Heart left ventricle (tissue), 16 donors: Measurements from ENCODE around the gene TMEM119. TPM values are rescaled to one million over a fixed set of nuclear protein-coding genes. Genes with fewer than 3 reads are reported as not detected.

ENCODE experiments used
- ATAC-seq, 4 donors: fragments of 200-7000 bp; cut with Tn5 transposase; one replicate each; pipeline ENCODE4 v1.9.1; 2020 to 2022; ENCODE audit warnings: moderate library complexity in 4 of 4, mild to moderate bottlenecking in 3 of 4, moderate number of reproducible peaks in 1 of 4
- DNase-seq, 5 donors: peaks; one replicate each; pipeline ENCODE4 v3.0.0-alpha.2; 2020
- H3K27ac ChIP-seq, 12 donors: fragments of 200-600 bp; sonication (generic) in 4 of 12; one replicate each; pipeline versions ENCODE4 v1.5.0 to v1.8.0; 2016 to 2022; ENCODE audit warnings: mild to moderate bottlenecking in 2 of 12
- H3K27me3 ChIP-seq, 9 donors: fragments of 200-600 bp; sonication (generic) in 2 of 9; one replicate each; pipeline versions ENCODE4 v1.5.1 to v1.8.0; 2016 to 2022; ENCODE audit warnings: mild to moderate bottlenecking in 3 of 9
- H3K36me3 ChIP-seq, 9 donors: fragments of 200-600 bp; sonication (generic) in 2 of 9; one replicate each; pipeline versions ENCODE4 v1.5.0 to v1.8.0; 2018 to 2022; ENCODE audit warnings: mild to moderate bottlenecking in 2 of 9
- H3K4me1 ChIP-seq, 12 donors: fragments of 200-600 bp; sonication (generic) in 4 of 12; one replicate each; pipeline versions ENCODE4 v1.5.0 to v1.8.0; 2016 to 2022; ENCODE audit warnings: mild to moderate bottlenecking in 3 of 12
- H3K4me3 ChIP-seq, 12 donors: fragments of 200-600 bp; sonication (generic) in 4 of 12; one replicate each; pipeline versions ENCODE4 v1.5.0 to v1.8.0; 2017 to 2022; ENCODE audit warnings: mild to moderate bottlenecking in 9 of 12, moderate library complexity in 4 of 12
- H3K9me3 ChIP-seq, 12 donors: fragments of 200-600 bp; sonication (generic) in 4 of 12; one replicate each; pipeline versions ENCODE4 v1.5.0 to v1.8.0; 2016 to 2022; ENCODE audit warnings: mild to moderate bottlenecking in 1 of 12
- POLR2A ChIP-seq, 2 donors: fragments of 450-650 bp; IDR thresholded peaks; one replicate each; pipeline ENCODE4 v1.6.1; 2017; ENCODE audit warnings: antibody characterized with exemption in 2 of 2, mild to moderate bottlenecking in 2 of 2, moderate library complexity in 2 of 2
- WGBS, 4 donors: extraction: QIAGEN DNeasy Blood & Tissue Kit in 2 of 4; methylation state at CpG; one replicate each; pipeline versions ENCODE4 v1.1.5 to v1.1.7; 2013 to 2018; 5-methylcytosine and 5-hydroxymethylcytosine counted together
- intact Hi-C, 10 donors: fragments of 100-400 bp; cut with DNase I; formaldehyde crosslinking; loops; one replicate each; pipeline versions ENCODE4 v1.11.1 to v1.14.2; 2022
- polyA plus RNA-seq, 2 donors: library from polyadenylated mRNA; stranded (reverse); fragments of 200-250 nt; gene quantifications; one replicate each; pipeline ENCODE4 v1.2.3, GENCODE V29; 2013
- total RNA-seq, 9 donors: library from RNA; depleted of rRNA in 2 of 9; stranded (reverse); fragments of >200 nt in 2 of 9; fragmentation: NEBNext Ultra II Directional in 3 of 9; extraction: Animal tissue kit (Norgen Biotek cat#: 25700) in 3 of 9; gene quantifications; one replicate each; pipeline versions ENCODE4 v1.1.0 to v1.2.4, GENCODE V29; 2016 to 2023
- TF ChIP-seq, protein P1 (sequence below), 12 donors: fragments of 200-600 bp; sonication (generic) in 4 of 12; IDR thresholded peaks; one replicate each; pipeline versions ENCODE4 v1.5.0 to v1.8.0; 2018 to 2022; ENCODE audit warnings: antibody characterized with exemption in 12 of 12, mild to moderate bottlenecking in 5 of 12
- donor health status: ischemic (EF 13 %, LVEDD 7.1; RV severe dilation, severe dysfunction).
- donor health status: healthy with polysubstance abuse.
- donor health status: DM: no; HTN: yes; CAD: no.
- donor health status: DM: no; HTN: no; CAD: no.
- donor health status: ischemic (EF 25% LVEDD 6.9; RV normal size, moderate dysfunction).
- donor health status: ischemic (EF 25% LVEDD 5.7; RV mildly dilated, moderate dysfunction).
- donor health status: healthy.
- donor health status: DM: yes; HTN: yes; CAD: no.
- donor health status: ischemic (EF 35%, LVEDD 5.7; RV mildly dilated, moderate dysfunction).
- donor health status: nonischemic (EF 11% LVEDD 7.7; RV severe dilation, severe dysfunction).
- donor health status: DM: yes; HTN: yes; CAD: no.
- donor health status: PGD.
- donor health status: ischemic (EF 29% LVEDD 5.4; RV normal size, mild dysfunction).
- donor health status: nonischemic (EF 23%, LVEDD 6.1; RV moderate dilation, normal function).

The TMEM119 gene
- total and polyA plus RNA-seq, 11 donors, result 0.19 to 11.0 (median 2.2) TPM

- H3K9me3 ChIP-seq, result no peaks in the 10 kb centered on the region
- H3K27ac ChIP-seq, result peak overlapping the region in 1 of 12 donors; percentile 22
- ATAC-seq (no peak), DNase-seq (no peak)
- intact Hi-C loops, result no loop called here
- H3K4me1 ChIP-seq, result no peaks in the 10 kb centered on the region
- TF ChIP-seq, protein P1, sequence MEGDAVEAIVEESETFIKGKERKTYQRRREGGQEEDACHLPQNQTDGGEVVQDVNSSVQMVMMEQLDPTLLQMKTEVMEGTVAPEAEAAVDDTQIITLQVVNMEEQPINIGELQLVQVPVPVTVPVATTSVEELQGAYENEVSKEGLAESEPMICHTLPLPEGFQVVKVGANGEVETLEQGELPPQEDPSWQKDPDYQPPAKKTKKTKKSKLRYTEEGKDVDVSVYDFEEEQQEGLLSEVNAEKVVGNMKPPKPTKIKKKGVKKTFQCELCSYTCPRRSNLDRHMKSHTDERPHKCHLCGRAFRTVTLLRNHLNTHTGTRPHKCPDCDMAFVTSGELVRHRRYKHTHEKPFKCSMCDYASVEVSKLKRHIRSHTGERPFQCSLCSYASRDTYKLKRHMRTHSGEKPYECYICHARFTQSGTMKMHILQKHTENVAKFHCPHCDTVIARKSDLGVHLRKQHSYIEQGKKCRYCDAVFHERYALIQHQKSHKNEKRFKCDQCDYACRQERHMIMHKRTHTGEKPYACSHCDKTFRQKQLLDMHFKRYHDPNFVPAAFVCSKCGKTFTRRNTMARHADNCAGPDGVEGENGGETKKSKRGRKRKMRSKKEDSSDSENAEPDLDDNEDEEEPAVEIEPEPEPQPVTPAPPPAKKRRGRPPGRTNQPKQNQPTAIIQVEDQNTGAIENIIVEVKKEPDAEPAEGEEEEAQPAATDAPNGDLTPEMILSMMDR (IDR thresholded peaks at IDR 0.05), result no peak
- TF ChIP-seq POLR2A (IDR thresholded peaks at IDR 0.05), result no peak
- WGBS, 4 donors, result 75 to 87% (median 81%) methylated on average over 9 to 17 of the region's 17 CpGs
- H3K27me3 ChIP-seq, result no peaks in the 10 kb centered on the region
- H3K4me3 ChIP-seq, result peak overlapping the region in 4 of 12 donors; percentile 42 to 61 (median 57)
- H3K36me3 ChIP-seq, result no peaks in the 10 kb centered on the region
These were observed 1.9 kb downstream of the TMEM119 start for GRCh38 chr12:108595711-108596647.

GRCh38 chr12:108594960-108595710 lies 2.7 kb downstream of the TMEM119 start:
- peak overlapping the region in 3 of 12 donors; percentile 24 to 57 (median 57) for H3K4me3 ChIP-seq
- ATAC-seq, result no peak
- no peaks in the 10 kb centered on the region for H3K9me3 ChIP-seq
- no peaks in the 10 kb centered on the region for H3K4me1 ChIP-seq
- no peak overlapping the region for H3K27ac ChIP-seq
- TF ChIP-seq POLR2A (IDR thresholded peaks at IDR 0.05), result no peak
- TF ChIP-seq, protein P1 (IDR thresholded peaks at IDR 0.05), result no peak
- no peaks in the 10 kb centered on the region for H3K36me3 ChIP-seq
- intact Hi-C loops, result no loop called here
- 94 to 97% (median 96%) methylated on average over 7 of the region's 7 CpGs for WGBS, 4 donors
- no peak for DNase-seq
- H3K27me3 ChIP-seq, result no peaks in the 10 kb centered on the region

DNA sequence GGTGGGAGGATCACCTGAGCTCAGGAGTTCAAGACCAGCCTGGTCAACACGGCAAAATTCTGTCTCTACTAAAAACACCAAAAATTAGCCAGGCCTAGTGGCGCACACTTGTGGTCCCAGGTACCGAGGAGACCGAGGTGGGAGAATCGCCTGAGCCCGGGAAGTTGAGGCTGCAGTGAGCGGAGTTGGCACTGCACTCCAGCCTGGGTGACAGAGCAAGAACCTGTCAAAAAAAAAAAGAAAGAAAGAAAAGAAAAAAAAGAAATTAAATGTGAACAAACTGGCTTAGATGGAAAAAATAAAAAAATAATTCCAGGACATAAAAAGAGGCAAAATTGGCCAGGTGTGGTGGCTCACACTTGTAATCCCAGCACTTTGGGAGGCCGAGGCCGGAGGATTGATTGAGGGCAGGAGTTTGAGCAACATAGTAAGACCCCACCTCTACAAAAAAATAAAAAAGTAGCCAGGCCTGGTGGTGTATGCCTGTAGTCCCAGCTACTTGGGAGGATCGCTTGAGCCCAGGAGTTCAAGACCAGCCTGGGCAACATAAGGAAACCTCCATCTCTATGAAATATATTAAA lies 3.5 kb downstream of the TMEM119 start:
- peaks cover 0 to 5% (median 0%) of the 10 kb centered on the region in 12 donors for H3K4me1 ChIP-seq
- WGBS, 4 donors, result 96 to 97% (median 97%) methylated on average over 10 of the region's 10 CpGs
- no peak overlapping the region for H3K27ac ChIP-seq
- ATAC-seq, result no peak
- no peaks in the 10 kb centered on the region for H3K9me3 ChIP-seq
- no peaks in the 10 kb centered on the region for H3K27me3 ChIP-seq
- no peak for DNase-seq
- TF ChIP-seq, protein P1 (IDR thresholded peaks at IDR 0.05), result no peak
- TF ChIP-seq POLR2A (IDR thresholded peaks at IDR 0.05), result no peak
- H3K36me3 ChIP-seq, result no peaks in the 10 kb centered on the region
- intact Hi-C loops, result no loop called here
- H3K4me3 ChIP-seq, result no peak overlapping the region
